NCI-H2081 (cell line): ENCODE results near the gene CCL3.
"Not testable (repeated sequence)": the region's sequence is repeated elsewhere in the genome, so short reads cannot be mapped to it uniquely, and the experiment has no call there.

ENCODE experiments used
- DNase-seq, 2 experiments: peaks; one replicate each; lab custom pipeline; 2025; lab: John Stamatoyannopoulos, UW

Gene CCL3

GRCh38 chr17:36114971-36115648 is 25.2 kb upstream of the CCL3 start:
- not testable (repeated sequence) for DNase-seq

- not testable (repeated sequence) for DNase-seq
Measured at GRCh38 chr17:36113131-36113530, 23.2 kb upstream of the CCL3 start.

- DNase-seq, result no peak
Measured at GRCh38 chr17:36112572-36112971, 22.6 kb upstream of the CCL3 start.

GRCh38 chr17:36111068-36111490 is 21.1 kb upstream of the CCL3 start:
- DNase-seq, result no peak

- DNase-seq, result not testable (repeated sequence)
Measured at GRCh38 chr17:36108265-36108664, 18.3 kb upstream of the CCL3 start.

GRCh38 chr17:36107660-36108059 is 17.7 kb upstream of the CCL3 start:
- DNase-seq, result no peak

GRCh38 chr17:36106493-36106835 is 16.5 kb upstream of the CCL3 start:
- DNase-seq, result no peak

- DNase-seq, result no peak
Measured at GRCh38 chr17:36105781-36106492, 16.0 kb upstream of the CCL3 start.

GRCh38 chr17:36104701-36105181 is 14.8 kb upstream of the CCL3 start:
- no peak for DNase-seq

GRCh38 chr17:36104246-36104645 is 14.3 kb upstream of the CCL3 start:
- DNase-seq, result not testable (repeated sequence)

- not testable (repeated sequence) for DNase-seq
Measured at GRCh38 chr17:36103401-36103975, 13.5 kb upstream of the CCL3 start, which contains the start of gene CCL4. TSS of gene CCL4 (plus strand) at chr17:36103827. CDS start at chr17:36103906, 79 bp downstream.

- not testable (repeated sequence) for DNase-seq
Measured at GRCh38 chr17:36099004-36099403, 9.1 kb upstream of the CCL3 start.

GRCh38 chr17:36095992-36096391 is 6.0 kb upstream of the CCL3 start:
- DNase-seq, result no peak

GRCh38 chr17:36094746-36095145 is 4.8 kb upstream of the CCL3 start:
- DNase-seq, result no peak

- no peak for DNase-seq
Measured at GRCh38 chr17:36094232-36094631, 4.3 kb upstream of the CCL3 start.

- not testable (repeated sequence) for DNase-seq
Measured at GRCh38 chr17:36092715-36093114, 2.8 kb upstream of the CCL3 start.

GRCh38 chr17:36092230-36092629 is 2.3 kb upstream of the CCL3 start:
- DNase-seq, result no peak

- no peak for DNase-seq
Measured at GRCh38 chr17:36089339-36089865, 541 bp downstream of the CCL3 start.

GRCh38 chr17:36088670-36089338 is 1.1 kb downstream of the CCL3 start:
- no peak for DNase-seq

- not testable (repeated sequence) for DNase-seq
Measured at GRCh38 chr17:36087897-36088572, 1.9 kb downstream of the CCL3 start.

- not testable (repeated sequence) for DNase-seq
Measured at GRCh38 chr17:36087471-36087870, 2.5 kb downstream of the CCL3 start.

- no peak for DNase-seq
Measured at GRCh38 chr17:36086791-36087190, 3.2 kb downstream of the CCL3 start.
